ENCODE results near the gene CDC42EP3.
A peak's percentile ranks its signal among the peaks of the same experiment; 100 is the strongest.

CDC42EP3 gene

GRCh38 chr2:37683241-37683640 lies 11.8 kb upstream of the CDC42EP3 start:
- no peak for DNase-seq

GRCh38 chr2:37682473-37682872 lies 11.0 kb upstream of the CDC42EP3 start:
- no peak for DNase-seq

GRCh38 chr2:37681587-37681986 lies 10.1 kb upstream of the CDC42EP3 start:
- DNase-seq: no peak

GRCh38 chr2:37679072-37679695 lies 7.7 kb upstream of the CDC42EP3 start:
- no peak for DNase-seq

DNA sequence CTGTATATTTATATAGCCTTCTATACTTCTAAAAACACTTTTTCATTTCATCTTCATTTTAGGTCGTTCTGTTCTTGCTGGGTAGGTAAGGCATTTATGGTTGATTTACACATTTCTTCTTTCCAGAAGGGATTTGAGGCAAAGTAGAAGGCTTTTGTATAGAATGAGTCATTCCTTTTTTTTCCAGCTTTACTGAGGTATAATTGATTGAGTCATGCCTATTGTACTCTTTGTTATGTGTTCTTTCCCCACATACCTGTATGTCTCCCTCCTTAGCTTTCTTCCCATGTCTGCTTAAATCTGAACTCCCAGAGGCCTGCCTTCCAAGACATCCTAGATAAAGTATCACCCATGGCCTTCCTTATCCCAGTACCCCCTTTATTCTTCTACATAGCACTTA lies 4.8 kb upstream of the CDC42EP3 start:
- DNase-seq: no peak

DNA sequence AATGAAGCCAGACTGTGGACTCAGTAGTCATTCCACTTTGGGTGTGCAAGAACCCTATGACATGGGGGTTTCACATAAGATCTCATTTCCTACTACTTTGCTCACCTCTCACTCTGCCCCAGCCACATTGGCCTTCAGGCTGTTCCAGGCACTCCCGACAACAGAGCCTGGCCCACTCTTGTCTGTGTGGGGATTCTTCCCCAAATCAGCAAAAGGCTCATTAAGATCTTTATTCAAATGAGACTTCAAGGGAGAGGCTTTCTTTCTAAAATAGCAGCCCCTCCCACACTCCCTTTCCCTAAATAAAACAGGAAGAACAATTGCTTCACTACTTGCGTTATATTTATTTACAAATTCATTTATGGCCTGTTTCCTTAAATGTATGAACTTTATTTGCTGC lies 3.5 kb upstream of the CDC42EP3 start:
- DNase-seq: no peak

DNA sequence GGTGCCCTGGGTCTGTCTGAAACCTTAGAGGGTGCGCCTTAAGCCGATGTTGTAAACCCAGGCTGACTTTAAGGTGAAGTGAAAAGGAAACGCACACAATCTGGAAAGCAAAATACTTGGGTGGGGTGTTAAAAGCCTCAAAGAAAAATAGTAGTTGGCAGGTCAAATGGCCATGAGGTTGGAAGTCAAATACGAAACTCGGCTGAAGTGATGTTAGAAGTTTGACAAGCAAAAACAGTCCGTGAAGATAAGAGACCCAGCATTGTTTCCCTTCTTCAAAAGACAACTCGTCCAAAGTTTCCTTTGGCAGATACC lies 1.4 kb upstream of the CDC42EP3 start:
- no peak for DNase-seq

- peak; percentile 98 for DNase-seq
Observed at GRCh38 chr2:37672104-37672869, 845 bp upstream of the CDC42EP3 start.

DNA sequence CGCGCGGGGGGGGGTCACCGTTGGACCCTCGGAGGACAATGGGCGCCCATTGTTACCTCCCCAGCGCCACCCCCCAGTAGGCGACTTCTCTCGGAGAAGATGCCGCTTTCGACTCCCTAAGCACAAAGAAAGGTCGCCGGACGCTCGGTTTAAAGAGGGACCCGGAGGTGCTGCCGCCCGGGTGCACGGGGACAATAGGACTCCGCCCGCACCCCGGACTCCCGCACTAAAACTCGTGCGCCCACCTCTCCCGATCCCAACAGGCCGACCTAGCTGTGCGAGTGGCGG lies 318 bp upstream of the CDC42EP3 start:
- DNase-seq: no peak

DNA sequence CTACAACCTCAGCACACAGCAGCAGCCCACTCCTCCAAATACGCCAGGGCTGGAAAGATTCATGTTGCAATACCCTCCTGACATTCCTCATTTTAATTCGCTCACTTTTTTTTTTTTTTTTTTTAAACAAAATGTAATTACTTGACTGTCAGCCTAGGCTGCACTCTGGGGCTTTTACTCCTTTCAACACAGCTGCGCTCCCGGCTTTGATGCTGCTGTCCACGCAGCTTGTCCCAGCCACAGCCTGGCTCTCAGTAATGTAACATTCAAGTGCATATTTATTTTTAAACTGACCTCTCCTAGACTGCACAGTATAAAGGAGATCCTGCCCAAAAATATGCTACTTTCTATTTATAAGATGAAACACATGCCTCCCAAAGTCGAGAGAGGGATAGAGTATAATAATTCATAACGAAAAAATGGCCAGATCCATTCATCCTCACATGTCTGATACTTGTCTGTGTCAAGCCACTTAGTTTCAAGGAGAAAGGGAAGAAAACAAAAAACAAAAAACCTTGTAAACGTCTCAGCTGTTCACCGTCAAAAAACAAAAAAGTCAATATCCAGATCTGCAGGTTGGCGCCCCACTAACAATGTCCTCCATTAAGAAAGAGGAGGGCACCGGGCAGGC lies 949 bp downstream of the CDC42EP3 start:
- no peak for DNase-seq

GRCh38 chr2:37669446-37669845 lies 2.0 kb downstream of the CDC42EP3 start:
- DNase-seq: no peak

GRCh38 chr2:37667704-37668103 lies 3.7 kb downstream of the CDC42EP3 start:
- DNase-seq: no peak

DNA sequence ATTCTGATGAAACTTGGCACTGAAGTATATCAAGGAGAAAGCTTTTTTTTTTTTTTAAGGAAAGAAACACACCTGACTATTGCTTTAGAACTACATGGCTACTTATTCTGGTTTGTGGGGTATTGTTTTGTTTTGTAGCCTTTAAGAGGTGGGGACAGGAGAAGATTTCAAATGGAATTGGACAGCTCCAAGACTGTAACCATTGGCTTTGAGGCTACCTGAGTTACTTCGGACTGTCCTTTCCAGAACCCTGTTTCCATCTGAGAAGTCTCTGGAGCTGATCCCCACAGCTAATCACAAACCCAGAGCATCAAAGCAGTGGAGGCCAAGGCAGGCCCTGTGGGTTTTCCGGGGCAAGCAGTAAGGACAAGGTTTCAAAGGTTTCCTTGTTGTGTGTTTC lies 4.7 kb downstream of the CDC42EP3 start:
- no peak for DNase-seq

- no peak for DNase-seq
Observed at GRCh38 chr2:37665604-37666362, 5.7 kb downstream of the CDC42EP3 start.

DNA sequence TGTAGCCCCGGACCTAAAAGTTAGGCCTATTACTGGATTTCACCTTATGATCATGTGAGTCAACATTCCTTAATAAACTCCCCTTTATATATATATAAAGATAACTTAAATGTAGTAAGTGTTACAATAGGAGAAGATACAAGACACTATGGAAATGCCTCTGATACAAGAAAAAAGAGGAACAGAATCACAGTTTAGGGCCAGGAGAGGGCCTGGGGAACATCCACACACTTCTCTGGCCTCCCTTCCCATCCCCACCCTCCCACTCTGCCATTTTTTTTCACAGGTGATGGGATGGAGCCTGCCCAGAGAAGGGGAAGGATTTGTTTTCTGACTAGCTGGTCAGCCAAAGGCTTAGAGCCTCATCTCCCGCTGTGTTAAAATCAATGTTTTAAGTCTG lies 6.4 kb downstream of the CDC42EP3 start:
- no peak for DNase-seq

- DNase-seq: no peak
Observed at GRCh38 chr2:37664231-37664643, 7.2 kb downstream of the CDC42EP3 start.

GRCh38 chr2:37663390-37663789 lies 8.1 kb downstream of the CDC42EP3 start:
- no peak for DNase-seq

GRCh38 chr2:37659723-37660122 lies 11.7 kb downstream of the CDC42EP3 start:
- DNase-seq: peak; percentile 22

DNA sequence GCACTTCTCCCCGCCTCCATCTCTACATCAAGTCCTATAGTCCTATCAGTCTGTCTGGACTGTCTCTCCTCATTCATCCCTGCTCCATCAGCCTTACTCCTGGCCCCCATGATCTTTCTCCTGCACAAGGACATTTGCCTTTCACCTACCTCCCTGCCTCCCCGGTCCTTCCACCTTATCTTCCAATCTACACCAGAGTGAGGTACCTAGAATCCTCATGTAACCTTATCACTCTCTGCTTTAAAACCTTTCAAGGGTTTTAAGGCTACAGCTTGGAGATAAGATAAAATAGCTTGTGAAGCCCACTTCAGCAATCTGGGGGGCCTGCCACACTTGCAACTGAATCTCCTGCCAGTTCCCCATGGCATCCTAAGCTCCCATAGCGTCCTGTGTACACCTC lies 12.8 kb downstream of the CDC42EP3 start:
- DNase-seq: peak; percentile 38

GRCh38 chr2:37657471-37657870 lies 14.0 kb downstream of the CDC42EP3 start:
- DNase-seq: peak; percentile 41

DNA sequence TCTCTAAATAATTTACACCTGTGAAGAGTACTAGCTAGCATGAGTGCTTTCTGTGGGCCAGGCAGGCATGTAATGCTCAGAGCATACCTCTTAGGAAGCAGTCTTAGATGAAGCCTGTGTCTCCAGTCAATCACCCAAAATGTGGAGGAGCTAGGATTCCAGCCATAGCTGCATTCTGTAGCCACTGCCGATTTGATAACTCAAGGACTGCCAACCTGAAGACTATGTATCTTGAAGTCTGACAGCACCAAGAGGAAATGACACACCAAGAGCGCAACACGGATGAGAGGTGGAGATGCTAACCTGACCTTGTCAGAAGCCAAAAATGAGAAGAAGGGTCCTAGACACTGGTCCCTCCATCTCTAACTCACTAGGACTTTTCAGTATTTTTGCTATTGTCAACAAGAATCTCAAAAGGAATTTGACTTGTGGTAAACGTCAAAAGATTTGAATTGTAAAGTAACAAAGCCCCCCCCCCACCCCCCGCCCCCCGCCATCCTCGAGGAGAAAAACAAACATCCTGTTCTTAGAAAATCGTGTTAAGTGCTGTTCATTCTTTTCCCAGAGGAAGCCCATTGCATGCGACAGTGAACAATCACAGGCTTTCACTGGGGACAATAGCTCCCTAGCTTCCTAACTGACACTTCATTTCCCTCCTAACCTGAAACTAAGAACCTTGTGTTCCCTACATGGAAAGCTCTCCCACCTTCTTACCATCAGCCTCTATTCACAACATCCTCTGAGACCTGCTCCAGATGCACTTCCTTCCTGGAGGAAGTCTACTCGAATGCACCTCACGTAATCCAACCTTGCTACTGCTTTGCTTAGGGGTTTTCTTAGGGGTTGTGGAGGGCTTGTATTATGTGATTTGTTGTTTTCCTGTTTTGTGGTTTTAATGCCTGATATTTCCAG lies 14.7 kb downstream of the CDC42EP3 start:
- peak; percentile 55 for DNase-seq

- peak; percentile 35 for DNase-seq
Observed at GRCh38 chr2:37654932-37655841, 16.3 kb downstream of the CDC42EP3 start.

Measured in islet precursor cell (in vitro differentiated cells).